Ishikawa (cell line): ENCODE results near the gene CA10.

ENCODE experiments used
- RAD21 ChIP-seq: IDR thresholded peaks from 2 replicates; pipeline ENCODE4 v1.6.1; 2012; ENCODE audit warnings: low read depth
- TAF1 ChIP-seq: IDR thresholded peaks from 2 replicates; pipeline ENCODE4 v1.6.1; 2012; ENCODE audit warnings: low read depth, mild to moderate bottlenecking

DNA sequence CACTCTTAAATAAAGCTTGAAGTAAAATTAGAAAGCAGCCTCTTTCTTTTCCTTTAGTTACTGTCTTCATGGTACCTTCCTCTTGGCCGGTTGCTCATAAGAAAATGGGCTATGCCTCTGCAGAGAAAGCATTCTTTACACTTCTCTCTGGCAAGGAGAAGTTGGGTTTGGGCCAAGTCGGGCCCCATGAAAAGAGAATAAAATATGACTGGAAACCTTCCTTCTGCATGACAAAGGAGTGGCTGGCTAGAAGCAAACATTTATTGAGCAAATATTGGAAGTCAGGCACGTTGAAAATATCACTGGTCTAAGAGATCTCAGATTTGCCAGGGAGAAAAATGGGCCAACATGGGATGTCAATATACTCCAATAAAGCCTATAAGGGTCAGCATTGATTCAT, 126.1 kb downstream of the CA10 start:
- no peak for TF ChIP-seq RAD21
- no peak for TF ChIP-seq TAF1
